ENCODE data around the gene GPR183.
"Not testable (repeated sequence)": the region's sequence is repeated elsewhere in the genome, so short reads cannot be mapped to it uniquely, and the experiment has no call there.

Gene GPR183

GRCh38 chr13:99270518-99270917, 36.7 kb downstream of the GPR183 start:
- no peak for DNase-seq (ENCODE audit: low read depth in 2 of 2)

- no peak for DNase-seq (ENCODE audit: low read depth in 2 of 2)
These were observed 37.5 kb downstream of the GPR183 start for GRCh38 chr13:99269627-99270241.

GRCh38 chr13:99268822-99269221, 38.4 kb downstream of the GPR183 start:
- no peak for DNase-seq (ENCODE audit: low read depth in 2 of 2)

GRCh38 chr13:99267927-99268326, 39.3 kb downstream of the GPR183 start:
- DNase-seq (ENCODE audit: low read depth in 2 of 2), result no peak

- DNase-seq (ENCODE audit: low read depth in 2 of 2), result no peak
These were observed 40.4 kb downstream of the GPR183 start for GRCh38 chr13:99266827-99267226.

- DNase-seq (ENCODE audit: low read depth in 2 of 2), result no peak
These were observed 41.3 kb downstream of the GPR183 start for GRCh38 chr13:99265821-99266426.

- no peak for DNase-seq (ENCODE audit: low read depth in 2 of 2)
These were observed 41.9 kb downstream of the GPR183 start for GRCh38 chr13:99265162-99265800.

- DNase-seq (ENCODE audit: low read depth in 2 of 2), result no peak
These were observed 43.1 kb downstream of the GPR183 start for GRCh38 chr13:99264051-99264450.

- DNase-seq (ENCODE audit: low read depth in 2 of 2), result no peak
These were observed 43.9 kb downstream of the GPR183 start for GRCh38 chr13:99263126-99263785.

GRCh38 chr13:99261059-99261458, 46.1 kb downstream of the GPR183 start:
- DNase-seq (ENCODE audit: low read depth in 2 of 2), result no peak

GRCh38 chr13:99260216-99260615, 47.0 kb downstream of the GPR183 start:
- DNase-seq (ENCODE audit: low read depth in 2 of 2), result no peak

- DNase-seq (ENCODE audit: low read depth in 2 of 2), result no peak
These were observed 48.3 kb downstream of the GPR183 start for GRCh38 chr13:99258946-99259345.

GRCh38 chr13:99258210-99258860, 48.9 kb downstream of the GPR183 start, which contains the start of gene GPR18:
GPR18 (minus strand) TSS chr13:99258379; CDS start chr13:99255872, 2,507 bp downstream.
- no peak for DNase-seq (ENCODE audit: low read depth in 2 of 2)

GRCh38 chr13:99257291-99257690, 49.9 kb downstream of the GPR183 start:
- no peak for DNase-seq (ENCODE audit: low read depth in 2 of 2)

- no peak for DNase-seq (ENCODE audit: low read depth in 2 of 2)
These were observed 50.5 kb downstream of the GPR183 start for GRCh38 chr13:99256709-99257108.

- no peak for DNase-seq (ENCODE audit: low read depth in 2 of 2)
These were observed 50.9 kb downstream of the GPR183 start for GRCh38 chr13:99256283-99256682.

- no peak for DNase-seq (ENCODE audit: low read depth in 2 of 2)
These were observed 51.9 kb downstream of the GPR183 start for GRCh38 chr13:99255271-99255670.

GRCh38 chr13:99254830-99255229, 52.4 kb downstream of the GPR183 start:
- no peak for DNase-seq (ENCODE audit: low read depth in 2 of 2)

- DNase-seq (ENCODE audit: low read depth in 2 of 2), result no peak
These were observed 55.3 kb downstream of the GPR183 start for GRCh38 chr13:99251921-99252320.

GRCh38 chr13:99250982-99251825, 56.0 kb downstream of the GPR183 start:
- DNase-seq (ENCODE audit: low read depth in 2 of 2), result no peak

- DNase-seq (ENCODE audit: low read depth in 2 of 2), result not testable (repeated sequence)
These were observed 57.6 kb downstream of the GPR183 start for GRCh38 chr13:99249606-99250005.
